ENCODE results near the gene GRAP2.

GRAP2 gene

DNA sequence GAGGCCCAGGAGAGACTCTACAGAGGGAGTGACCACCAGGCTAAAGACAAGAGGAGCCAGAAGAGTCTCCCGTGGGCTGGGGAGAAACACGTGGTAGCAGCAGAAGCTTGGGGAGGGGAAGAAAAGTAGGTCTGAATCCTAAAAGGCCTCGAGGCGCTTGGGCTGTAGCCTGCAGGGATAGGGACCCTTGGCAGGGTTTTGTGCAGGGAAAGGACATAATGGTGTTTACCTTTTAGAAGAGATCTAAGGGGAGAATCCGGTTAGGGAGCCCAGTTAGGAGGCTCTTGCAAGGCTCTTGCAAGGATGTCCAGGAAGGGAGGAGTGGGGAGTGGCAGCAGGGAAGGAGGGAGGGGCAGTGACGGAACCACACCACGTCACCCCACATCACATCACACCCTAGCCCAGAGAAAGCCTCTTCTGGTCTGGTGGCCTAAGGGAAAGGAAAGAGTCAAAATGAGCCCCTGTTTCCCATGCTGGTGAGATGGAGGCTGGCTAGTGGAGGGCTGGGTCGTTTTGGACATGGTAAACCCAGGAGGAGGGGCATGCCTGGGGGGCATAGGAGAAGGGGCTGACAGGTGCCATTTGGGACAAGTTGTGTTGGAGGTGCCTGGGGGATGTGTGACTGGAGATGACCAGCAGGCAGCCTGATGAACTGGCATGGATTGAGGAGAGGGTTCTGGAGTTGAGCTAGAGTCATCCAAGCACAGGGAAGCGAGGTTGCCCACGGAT is 87.7 kb downstream of the GRAP2 start:
- Histone ChIP-seq H2BK15ac (replicated peaks; ENCODE audit: low read depth) (no peak overlapping the region), H2BK120ac (ENCODE audit: low read depth, low read length) (no peak overlapping the region), H3K4me3 (ENCODE audit: low read length) (no peak overlapping the region), H3K4ac (ENCODE audit: low read depth, low read length) (no peak overlapping the region), H3K79me2 (ENCODE audit: control insufficient read depth, insufficient read depth, low read length) (no peaks in the 10 kb centered on the region), H3K23ac (ENCODE audit: low read length) (peak overlapping the region; percentile 89), H3K18ac (ENCODE audit: low read length) (no peak overlapping the region), H3K27me3 (ENCODE audit: insufficient read depth, low read length, poor library complexity) (no peaks in the 10 kb centered on the region), H3K9ac (ENCODE audit: low read length) (no peak overlapping the region), H2AK5ac (ENCODE audit: low read length) (no peak overlapping the region), H3K4me2 (ENCODE audit: low read length) (no peak overlapping the region), H3K56ac (ENCODE audit: low read length) (no peak overlapping the region), H2BK5ac (ENCODE audit: low read length) (no peak overlapping the region), H4K5ac (ENCODE audit: low read length) (no peak overlapping the region), H4K8ac (ENCODE audit: low read depth, low read length) (no peak overlapping the region), H3K4me1 (ENCODE audit: control insufficient read depth, low read depth, low read length) (no peaks in the 10 kb centered on the region), H3K36me3 (ENCODE audit: control insufficient read depth, insufficient read depth, low read length) (no peaks in the 10 kb centered on the region), H3K79me1 (ENCODE audit: low read length) (no peaks in the 10 kb centered on the region), H3K27ac (ENCODE audit: low read depth, low read length) (no peak overlapping the region)
- DNase-seq: no peak
- no CpG with 5 or more reads among the region's 10 CpGs for WGBS (ENCODE audit: extremely low coverage, insufficient coverage, low lambda C conversion rate)

DNA sequence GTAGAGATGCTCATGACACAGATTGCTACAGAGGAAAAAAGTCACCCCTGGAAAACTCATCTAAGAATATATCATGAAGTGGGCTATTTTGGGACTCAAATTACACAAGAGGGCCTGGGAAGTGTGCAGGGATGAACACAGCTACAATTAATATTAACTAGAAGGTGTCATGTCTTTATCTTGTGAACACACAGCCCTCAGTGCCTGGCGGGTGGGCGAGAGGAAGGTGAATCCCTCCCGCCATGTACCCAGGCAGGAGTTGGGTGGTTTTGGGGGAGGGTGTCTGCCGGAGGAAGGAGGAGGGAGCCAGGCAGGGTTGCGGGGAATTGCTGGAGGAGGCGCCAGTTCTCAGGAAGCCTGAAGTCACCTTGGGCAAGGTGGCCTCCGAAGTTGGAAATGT is 88.7 kb downstream of the GRAP2 start:
- Histone ChIP-seq H2BK5ac (ENCODE audit: low read length) (no peak overlapping the region), H3K4me3 (ENCODE audit: low read length) (no peak overlapping the region), H3K18ac (ENCODE audit: low read length) (no peak overlapping the region), H3K4me2 (ENCODE audit: low read length) (no peak overlapping the region), H4K5ac (ENCODE audit: low read length) (no peak overlapping the region), H2AK5ac (ENCODE audit: low read length) (no peak overlapping the region), H3K36me3 (ENCODE audit: control insufficient read depth, insufficient read depth, low read length) (no peaks in the 10 kb centered on the region), H3K27me3 (ENCODE audit: insufficient read depth, low read length, poor library complexity) (no peaks in the 10 kb centered on the region), H3K27ac (ENCODE audit: low read depth, low read length) (no peak overlapping the region), H2BK120ac (ENCODE audit: low read depth, low read length) (no peak overlapping the region), H2BK15ac (replicated peaks; ENCODE audit: low read depth) (no peak overlapping the region), H3K79me1 (ENCODE audit: low read length) (no peaks in the 10 kb centered on the region), H4K8ac (ENCODE audit: low read depth, low read length) (no peak overlapping the region), H3K4me1 (ENCODE audit: control insufficient read depth, low read depth, low read length) (no peaks in the 10 kb centered on the region), H3K4ac (ENCODE audit: low read depth, low read length) (no peak overlapping the region), H3K23ac (ENCODE audit: low read length) (no peak overlapping the region), H3K56ac (ENCODE audit: low read length) (no peak overlapping the region), H3K9ac (ENCODE audit: low read length) (no peak overlapping the region), H3K79me2 (ENCODE audit: control insufficient read depth, insufficient read depth, low read length) (no peaks in the 10 kb centered on the region)
- no CpG with 5 or more reads among the region's 7 CpGs for WGBS (ENCODE audit: extremely low coverage, insufficient coverage, low lambda C conversion rate)
- no peak for DNase-seq

DNA sequence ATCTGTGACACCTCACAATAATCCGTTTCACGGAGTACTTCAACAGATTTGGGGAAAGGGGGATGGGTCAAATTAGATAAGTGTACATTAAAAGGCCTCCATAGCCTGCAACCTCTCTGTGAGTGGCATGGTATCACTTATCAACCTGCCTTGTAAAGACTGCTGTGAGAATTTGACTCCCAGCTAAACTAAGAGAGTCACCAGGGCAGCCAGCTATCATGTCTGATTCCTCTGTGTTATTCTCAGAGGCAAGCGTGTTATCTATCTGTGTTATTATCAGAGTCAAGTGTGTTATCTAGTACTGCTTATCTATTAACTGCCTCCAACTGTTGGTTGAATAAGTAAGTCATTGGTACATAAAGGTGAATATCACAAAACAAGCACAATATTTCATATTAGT is 89.8 kb downstream of the GRAP2 start:
- no peaks in the 10 kb centered on the region for H3K36me3 ChIP-seq (ENCODE audit: control insufficient read depth, insufficient read depth, low read length)
- no peaks in the 10 kb centered on the region for H3K27me3 ChIP-seq (ENCODE audit: insufficient read depth, low read length, poor library complexity)
- no peak overlapping the region for H3K56ac ChIP-seq (ENCODE audit: low read length)
- no peak overlapping the region for H3K18ac ChIP-seq (ENCODE audit: low read length)
- H2AK5ac ChIP-seq (ENCODE audit: low read length): no peak overlapping the region
- no peak overlapping the region for H3K9ac ChIP-seq (ENCODE audit: low read length)
- no peak overlapping the region for H4K8ac ChIP-seq (ENCODE audit: low read depth, low read length)
- H3K4me2 ChIP-seq (ENCODE audit: low read length): no peak overlapping the region
- WGBS (ENCODE audit: extremely low coverage, insufficient coverage, low lambda C conversion rate): no CpG with 5 or more reads among the region's 3 CpGs
- no peak overlapping the region for H3K27ac ChIP-seq (ENCODE audit: low read depth, low read length)
- H2BK15ac ChIP-seq (replicated peaks; ENCODE audit: low read depth): no peak overlapping the region
- no peak overlapping the region for H2BK5ac ChIP-seq (ENCODE audit: low read length)
- H3K79me2 ChIP-seq (ENCODE audit: control insufficient read depth, insufficient read depth, low read length): peaks cover 2% of the 10 kb centered on the region
- no peak overlapping the region for H3K4me3 ChIP-seq (ENCODE audit: low read length)
- peak; percentile 79 for DNase-seq
- H3K4me1 ChIP-seq (ENCODE audit: control insufficient read depth, low read depth, low read length): peaks cover under 1% of the 10 kb centered on the region
- H2BK120ac ChIP-seq (ENCODE audit: low read depth, low read length): no peak overlapping the region
- H3K79me1 ChIP-seq (ENCODE audit: low read length): no peaks in the 10 kb centered on the region
- no peak overlapping the region for H3K4ac ChIP-seq (ENCODE audit: low read depth, low read length)
- H3K23ac ChIP-seq (ENCODE audit: low read length): no peak overlapping the region
- no peak overlapping the region for H4K5ac ChIP-seq (ENCODE audit: low read length)

DNA sequence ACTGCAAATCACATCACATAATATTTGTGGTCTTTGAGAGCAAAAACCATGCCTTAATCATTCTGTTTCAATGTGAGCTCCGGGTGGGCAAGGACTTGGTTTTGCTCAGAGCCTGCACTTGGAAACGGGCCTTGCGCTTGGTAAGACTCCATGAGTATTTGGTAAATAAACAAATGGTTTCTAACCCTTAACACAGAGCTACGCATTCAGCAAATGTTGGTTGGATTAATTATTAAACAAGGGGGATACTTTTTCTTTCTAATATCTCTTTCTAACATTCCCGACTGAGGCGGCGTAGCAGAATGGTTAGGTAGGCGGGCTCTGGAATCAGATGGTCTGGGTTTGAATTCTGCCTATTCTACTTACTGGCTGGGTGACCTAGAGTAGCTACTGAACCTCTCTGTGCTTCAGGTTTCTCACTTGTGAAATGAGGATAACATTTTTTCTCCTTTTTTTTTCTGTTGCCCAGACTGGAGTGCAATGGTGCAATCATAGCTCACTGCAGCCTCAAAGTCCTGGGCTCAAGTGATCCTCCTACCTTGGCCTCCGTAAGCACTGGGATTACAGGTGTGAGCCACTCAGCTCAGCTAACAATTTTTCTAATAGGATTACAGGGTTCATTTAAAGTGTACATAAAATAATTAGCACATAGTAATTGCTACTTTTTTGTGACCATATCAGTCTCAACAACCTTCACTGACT is 90.4 kb downstream of the GRAP2 start:
- Histone ChIP-seq H2BK5ac (ENCODE audit: low read length) (no peak overlapping the region), H3K4ac (ENCODE audit: low read depth, low read length) (no peak overlapping the region), H4K5ac (ENCODE audit: low read length) (no peak overlapping the region), H3K23ac (ENCODE audit: low read length) (no peak overlapping the region), H3K18ac (ENCODE audit: low read length) (no peak overlapping the region), H3K27ac (ENCODE audit: low read depth, low read length) (no peak overlapping the region), H3K4me2 (ENCODE audit: low read length) (no peak overlapping the region), H2BK15ac (replicated peaks; ENCODE audit: low read depth) (no peak overlapping the region), H4K8ac (ENCODE audit: low read depth, low read length) (no peak overlapping the region), H3K27me3 (ENCODE audit: insufficient read depth, low read length, poor library complexity) (no peaks in the 10 kb centered on the region), H3K4me3 (ENCODE audit: low read length) (no peak overlapping the region), H3K9ac (ENCODE audit: low read length) (no peak overlapping the region), H3K36me3 (ENCODE audit: control insufficient read depth, insufficient read depth, low read length) (no peaks in the 10 kb centered on the region), H3K79me2 (ENCODE audit: control insufficient read depth, insufficient read depth, low read length) (peaks cover 5% of the 10 kb centered on the region), H2BK120ac (ENCODE audit: low read depth, low read length) (no peak overlapping the region), H3K56ac (ENCODE audit: low read length) (no peak overlapping the region), H3K79me1 (ENCODE audit: low read length) (peaks cover 2% of the 10 kb centered on the region), H3K4me1 (ENCODE audit: control insufficient read depth, low read depth, low read length) (peaks cover 4% of the 10 kb centered on the region), H2AK5ac (ENCODE audit: low read length) (no peak overlapping the region)
- no CpG with 5 or more reads among the region's 9 CpGs for WGBS (ENCODE audit: extremely low coverage, insufficient coverage, low lambda C conversion rate)
- peak; percentile 27 for DNase-seq

DNA sequence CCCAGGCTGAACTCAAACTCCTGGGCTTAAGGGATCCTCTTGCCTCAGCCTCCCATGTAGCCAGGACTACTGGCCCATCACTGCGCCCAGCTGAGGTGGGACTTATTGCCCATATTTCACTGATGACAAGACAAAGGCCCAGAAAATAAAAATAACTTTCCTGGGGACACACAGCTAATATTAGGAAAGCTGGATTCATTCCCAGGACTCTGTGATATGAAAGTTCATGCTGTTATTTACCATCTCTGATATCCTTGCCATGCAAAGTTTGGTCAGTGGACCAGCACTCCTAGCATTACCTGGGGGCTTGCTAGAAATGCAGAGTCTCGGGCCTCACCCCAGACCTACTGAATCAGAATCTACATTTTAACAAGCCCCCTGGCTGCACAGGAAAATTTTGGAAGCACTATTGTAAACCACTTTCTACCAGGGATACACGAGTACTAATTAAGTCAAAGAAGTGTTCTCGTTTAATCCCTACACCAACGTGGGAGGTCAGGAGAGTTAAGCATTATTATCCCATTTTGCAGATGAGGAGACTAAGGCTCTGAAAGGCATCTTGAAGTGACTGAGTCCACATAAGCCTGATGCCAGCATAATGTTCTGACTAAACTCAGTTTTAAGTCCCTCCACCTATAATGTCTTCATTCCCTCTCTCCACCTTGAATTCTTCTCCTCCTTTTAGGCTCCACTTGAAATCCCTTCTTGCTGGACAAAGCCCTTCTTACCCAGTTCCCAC is 91.4 kb downstream of the GRAP2 start:
- H3K79me1 ChIP-seq (ENCODE audit: low read length): peaks cover 6% of the 10 kb centered on the region
- peaks cover 9% of the 10 kb centered on the region for H3K4me1 ChIP-seq (ENCODE audit: control insufficient read depth, low read depth, low read length)
- no peak overlapping the region for H3K23ac ChIP-seq (ENCODE audit: low read length)
- no peaks in the 10 kb centered on the region for H3K27me3 ChIP-seq (ENCODE audit: insufficient read depth, low read length, poor library complexity)
- H2BK15ac ChIP-seq (replicated peaks; ENCODE audit: low read depth): no peak overlapping the region
- H3K18ac ChIP-seq (ENCODE audit: low read length): no peak overlapping the region
- H2BK5ac ChIP-seq (ENCODE audit: low read length): no peak overlapping the region
- peaks cover 5% of the 10 kb centered on the region for H3K79me2 ChIP-seq (ENCODE audit: control insufficient read depth, insufficient read depth, low read length)
- no peak overlapping the region for H3K9ac ChIP-seq (ENCODE audit: low read length)
- no peak overlapping the region for H2BK120ac ChIP-seq (ENCODE audit: low read depth, low read length)
- H3K36me3 ChIP-seq (ENCODE audit: control insufficient read depth, insufficient read depth, low read length): no peaks in the 10 kb centered on the region
- no peak overlapping the region for H4K5ac ChIP-seq (ENCODE audit: low read length)
- no peak for DNase-seq
- H3K4me2 ChIP-seq (ENCODE audit: low read length): no peak overlapping the region
- WGBS (ENCODE audit: extremely low coverage, insufficient coverage, low lambda C conversion rate): no CpG with 5 or more reads among the region's 5 CpGs
- H3K56ac ChIP-seq (ENCODE audit: low read length): no peak overlapping the region
- H3K4ac ChIP-seq (ENCODE audit: low read depth, low read length): no peak overlapping the region
- H4K8ac ChIP-seq (ENCODE audit: low read depth, low read length): no peak overlapping the region
- H3K4me3 ChIP-seq (ENCODE audit: low read length): no peak overlapping the region
- H2AK5ac ChIP-seq (ENCODE audit: low read length): no peak overlapping the region
- H3K27ac ChIP-seq (ENCODE audit: low read depth, low read length): no peak overlapping the region
